Small intestine (tissue), 7 donors: ENCODE data around the gene ATM. TPM values are rescaled to one million over a fixed set of nuclear protein-coding genes. Genes with fewer than 3 reads are reported as not detected.
"Not testable (repeated sequence)": the region's sequence is repeated elsewhere in the genome, so short reads cannot be mapped to it uniquely, and the experiment has no call there.

Source experiments
- DNase-seq, 2 donors: peaks; one replicate each; pipeline versions ENCODE4 v3.0.0 to v3.0.0-alpha.2; 2013
- FAIRE-seq: peaks from 2 replicates; lab custom pipeline; 2012; peaks lifted over from hg19 to GRCh38; lab: Jason Lieb, UNC
- H3K27ac ChIP-seq, 3 donors: one replicate each; pipeline ENCODE4 v1.5.1; 2013; ENCODE audit warnings: low read length in 2 of 3, mild to moderate bottlenecking in 2 of 3, control low read depth in 1 of 3, inconsistent platforms in 1 of 3, low read depth in 1 of 3, moderate library complexity in 1 of 3
- H3K27me3 ChIP-seq, 3 donors: one replicate each; pipeline ENCODE4 v1.6.1; 2013; ENCODE audit warnings: low read length in 3 of 3, inconsistent platforms in 1 of 3; ENCODE audit not compliant: control insufficient read depth in 3 of 3, insufficient read depth in 3 of 3
- H3K36me3 ChIP-seq, 3 donors: one replicate each; pipeline ENCODE4 v1.6.1; 2013; ENCODE audit warnings: low read length in 3 of 3, inconsistent platforms in 1 of 3, low read depth in 1 of 3, mild to moderate bottlenecking in 1 of 3, moderate library complexity in 1 of 3; ENCODE audit not compliant: control insufficient read depth in 3 of 3, insufficient read depth in 2 of 3
- H3K4me1 ChIP-seq, 3 donors: one replicate each; pipeline ENCODE4 v1.6.1; 2013; ENCODE audit warnings: low read length in 2 of 3, inconsistent platforms in 1 of 3, low read depth in 1 of 3, mild to moderate bottlenecking in 1 of 3, moderate library complexity in 1 of 3; ENCODE audit not compliant: control insufficient read depth in 3 of 3, insufficient read depth in 2 of 3
- H3K4me3 ChIP-seq, 3 donors: one replicate each; pipeline ENCODE4 v1.5.1; 2013; ENCODE audit warnings: low read length in 3 of 3, control low read depth in 1 of 3, inconsistent platforms in 1 of 3, low read depth in 1 of 3, mild to moderate bottlenecking in 1 of 3, moderate library complexity in 1 of 3
- H3K9me3 ChIP-seq, 2 donors: one replicate each; pipeline ENCODE4 v1.6.1; 2013; ENCODE audit warnings: low read depth in 1 of 2, low read length in 1 of 2; ENCODE audit not compliant: control insufficient read depth in 2 of 2, insufficient read depth in 1 of 2
- WGBS, 3 donors: extraction: QIAGEN DNeasy Blood & Tissue Kit; methylation state at CpG; one replicate each; pipeline ENCODE4 v1.1.7; 2013; 5-methylcytosine and 5-hydroxymethylcytosine counted together
- polyA plus RNA-seq, 4 donors: library from polyadenylated mRNA; stranded (reverse) in 3 of 4; unstranded in 1 of 4; fragments of 200-250 nt in 3 of 4; fragments of 120-200 nt in 1 of 4; gene quantifications; one replicate each; pipeline versions ENCODE4 v1.2.1 to v1.2.3, GENCODE V29; 2013
- donor health status: healthy with polysubstance abuse.
- donor health status: control.
- donor health status: control.
- donor health status: Bipolar disorder and iron deficiency.
- donor health status: healthy.

ATM gene
- polyA plus RNA-seq, 4 donors: 5.9 to 34.5 (median 10.1) TPM

GRCh38 chr11:108398439-108398838 lies 175.6 kb downstream of the ATM start:
- no peaks in the 10 kb centered on the region for H3K9me3 ChIP-seq
- H3K4me3 ChIP-seq: no peak overlapping the region
- DNase-seq (no peak), FAIRE-seq (no peak)
- H3K36me3 ChIP-seq: no peaks in the 10 kb centered on the region
- H3K27me3 ChIP-seq: no peaks in the 10 kb centered on the region
- peaks cover 0 to 9% (median 0%) of the 10 kb centered on the region in 3 donors for H3K4me1 ChIP-seq
- WGBS, 3 donors: 87 to 92% (median 87%) methylated on average over 6 of the region's 6 CpGs
- H3K27ac ChIP-seq: no peak overlapping the region

GRCh38 chr11:108402241-108402640 lies 179.4 kb downstream of the ATM start:
- Histone ChIP-seq H3K9me3 (no peaks in the 10 kb centered on the region), H3K4me1 (peaks cover 0 to 9% (median 0%) of the 10 kb centered on the region in 3 donors), H3K27me3 (no peaks in the 10 kb centered on the region), H3K36me3 (no peaks in the 10 kb centered on the region), H3K27ac (no peak overlapping the region), H3K4me3 (no peak overlapping the region)
- no peak for FAIRE-seq
- 97 to 100% (median 100%) methylated on average over 1 of the region's 1 CpG for WGBS, 3 donors
- no peak for DNase-seq

DNA sequence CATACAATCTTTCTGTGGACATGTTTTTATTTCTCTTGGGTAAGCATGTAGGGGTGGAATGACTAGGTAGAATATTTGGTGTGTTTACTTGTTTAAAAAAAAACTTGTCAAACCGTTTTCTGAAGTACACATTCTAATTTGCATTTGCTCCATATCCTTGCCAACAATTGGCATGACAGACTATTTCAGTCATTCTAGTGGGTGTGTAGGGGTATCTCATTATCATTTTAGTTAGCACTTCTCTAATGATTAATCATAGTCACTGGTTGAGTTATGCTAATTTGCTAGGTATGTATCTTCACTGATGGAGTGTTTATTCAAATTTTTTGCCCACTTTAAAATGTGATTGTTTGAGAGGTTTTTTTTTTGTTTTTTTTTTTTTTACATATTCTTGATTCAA lies 180.2 kb downstream of the ATM start:
- Histone ChIP-seq H3K27me3 (no peaks in the 10 kb centered on the region), H3K36me3 (no peaks in the 10 kb centered on the region), H3K4me3 (no peak overlapping the region), H3K9me3 (no peaks in the 10 kb centered on the region), H3K4me1 (peaks cover 0 to 9% (median 0%) of the 10 kb centered on the region in 3 donors), H3K27ac (no peak overlapping the region)
- FAIRE-seq (no peak), DNase-seq (no peak)
- WGBS, 3 donors: 54 to 58% (median 55%) methylated on average over 1 of the region's 1 CpG

DNA sequence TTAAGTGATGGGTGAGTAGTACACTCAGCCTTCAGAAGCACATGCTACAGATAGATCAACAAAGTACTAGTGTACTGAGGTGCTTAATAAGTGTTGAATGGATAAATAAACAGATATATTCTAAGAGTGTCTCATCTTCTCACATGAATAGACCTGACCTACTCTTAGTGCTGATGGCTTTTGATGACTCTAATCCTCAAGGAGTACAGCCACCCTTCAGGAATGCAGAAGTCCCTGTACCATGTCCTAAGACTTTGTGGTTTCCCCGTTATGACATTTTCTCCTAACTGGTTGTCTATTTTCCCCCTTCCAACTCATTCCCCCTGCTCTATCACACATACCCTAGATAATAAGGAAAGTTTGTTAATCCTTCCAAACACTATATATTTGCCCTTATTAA lies 182.8 kb downstream of the ATM start:
- no peak for FAIRE-seq
- 84 to 95% (median 88%) methylated on average over 1 of the region's 1 CpG for WGBS, 3 donors

GRCh38 chr11:108414958-108415357 lies 192.1 kb downstream of the ATM start:
- Histone ChIP-seq H3K4me3 (no peak overlapping the region), H3K27me3 (no peaks in the 10 kb centered on the region), H3K36me3 (no peaks in the 10 kb centered on the region), H3K4me1 (no peaks in the 10 kb centered on the region), H3K9me3 (no peaks in the 10 kb centered on the region), H3K27ac (no peak overlapping the region)
- FAIRE-seq (no peak), DNase-seq (no peak)

More for the DNA sequence above, 182.8 kb downstream of the ATM start:
- Histone ChIP-seq H3K36me3 (no peaks in the 10 kb centered on the region), H3K4me3 (no peak overlapping the region), H3K27me3 (no peaks in the 10 kb centered on the region), H3K9me3 (no peaks in the 10 kb centered on the region), H3K27ac (no peak overlapping the region), H3K4me1 (peaks cover 0 to 9% (median 0%) of the 10 kb centered on the region in 3 donors)
- DNase-seq: no peak

DNA sequence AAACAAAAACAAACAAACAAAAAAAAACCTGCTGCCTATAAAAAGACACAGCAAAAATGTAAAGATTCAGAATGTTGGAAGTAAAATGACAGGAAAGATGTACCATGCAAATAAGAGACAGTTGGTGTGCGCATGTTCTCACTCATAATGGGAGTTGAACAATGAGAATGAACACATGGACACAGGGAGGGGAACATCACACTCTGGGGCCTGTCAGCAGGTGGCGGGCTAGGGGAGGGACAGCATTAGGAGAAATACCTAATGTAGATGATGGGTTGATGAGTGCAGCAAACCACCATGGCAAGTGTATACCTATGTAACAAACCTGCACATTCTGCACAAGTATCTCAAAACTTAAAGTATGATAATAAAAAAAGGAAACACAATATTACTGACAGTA lies 194.7 kb downstream of the ATM start:
- DNase-seq: peak in 1 of 2 donors; percentile 41

More for the DNA sequence above, 194.7 kb downstream of the ATM start:
- not testable (repeated sequence) for H3K27me3 ChIP-seq, H3K36me3 ChIP-seq, H3K27ac ChIP-seq, H3K4me1 ChIP-seq, FAIRE-seq, H3K4me3 ChIP-seq, H3K9me3 ChIP-seq
- 64 to 72% (median 72%) methylated on average over 2 of the region's 2 CpGs for WGBS, 3 donors

Other genes starting within 250 kb of the ATM start
- 10 to 100 TPM in 1 of 4 donors, 1 to 10 TPM in 3; 5.7 to 26.7 (median 6.0) TPM for gene CUL5, start 214.2 kb upstream of the ATM start, polyA plus RNA-seq
- 100 to 1,000 TPM in 2 of 4 donors, 10 to 100 TPM in 2; 22.5 to 188 (median 107) TPM for gene ACAT1, start 101.5 kb upstream of the ATM start, polyA plus RNA-seq
- gene NPAT, start 429 bp upstream of the ATM start, polyA plus RNA-seq: 10 to 100 TPM in 1 of 4 donors, 1 to 10 TPM in 3; 2.7 to 13.8 (median 3.1) TPM
- gene C11orf65, start 244.5 kb downstream of the ATM start, polyA plus RNA-seq: under 1 TPM in 2 of 4 donors, not detected in 2; 0.24 to 0.84 TPM